Tibial nerve (tissue), 4 donors: Measurements from ENCODE around the gene SHQ1.

Experiments used
- CTCF ChIP-seq, 5 experiments: fragments of 200-600 bp in 3 of 5; fragments of 450-650 bp in 2 of 5; sonication (generic) in 3 of 5; IDR thresholded peaks; one replicate each; pipeline ENCODE4 v1.5.1; 2016 to 2019; ENCODE audit warnings: antibody characterized with exemption in 5 of 5, mild to moderate bottlenecking in 3 of 5, moderate library complexity in 2 of 5
- EP300 ChIP-seq, 2 donors: sonication (generic); formaldehyde crosslinking; IDR thresholded peaks; one replicate each; pipeline ENCODE4 v1.6.1; 2017; ENCODE audit warnings: antibody characterized with exemption in 2 of 2, mild to moderate bottlenecking in 1 of 2
- POLR2A ChIP-seq, 2 donors: fragments of 450-650 bp; IDR thresholded peaks; one replicate each; pipeline ENCODE4 v1.6.1; 2017; ENCODE audit warnings: antibody characterized with exemption in 2 of 2, mild to moderate bottlenecking in 2 of 2, moderate library complexity in 2 of 2

DNA sequence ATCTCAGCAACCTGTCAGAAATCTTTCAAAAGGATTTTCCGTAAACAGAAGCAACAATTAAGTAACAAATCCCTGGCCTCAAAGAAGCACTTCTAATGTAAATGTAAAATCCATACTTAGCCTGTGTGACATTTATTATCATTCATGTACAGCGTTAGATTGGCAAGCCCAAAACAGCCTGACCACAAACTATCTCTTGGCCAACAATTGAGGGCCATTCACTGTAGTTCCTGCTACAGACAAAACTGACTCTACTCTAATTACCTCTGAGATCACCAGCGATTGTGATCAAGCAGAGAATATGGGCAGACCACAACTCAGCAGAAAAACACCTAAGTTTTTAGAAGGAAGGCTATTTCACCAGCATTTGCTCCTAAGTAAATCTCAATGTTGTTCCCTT lies 9.2 kb downstream of the SHQ1 start:
- TF ChIP-seq CTCF (IDR thresholded peaks at IDR 0.05): no peak
- TF ChIP-seq POLR2A (IDR thresholded peaks at IDR 0.05): no peak
- TF ChIP-seq EP300 (IDR thresholded peaks at IDR 0.05): no peak
